HepG2 (cell line): ENCODE measurements around the gene B3GALT6. TPM values are rescaled to one million over a fixed set of nuclear protein-coding genes. Genes with fewer than 3 reads are reported as not detected.
A peak's percentile ranks its signal among the peaks of the same experiment; 100 is the strongest.

Experiments
- ARHGAP35 ChIP-seq: sonication (generic); formaldehyde crosslinking; IDR thresholded peaks from 2 replicates; pipeline ENCODE4 v1.9.0; 2022; ENCODE audit warnings: mild to moderate bottlenecking, inconsistent platforms, moderate library complexity, missing genetic modification reagents, borderline replicate concordance
- BORCS8-MEF2B ChIP-seq: sonication (generic); formaldehyde crosslinking; IDR thresholded peaks from 2 replicates; pipeline ENCODE4 v1.8.0; 2022; ENCODE audit warnings: mild to moderate bottlenecking, missing genetic modification reagents
- CBFB ChIP-seq: sonication (generic); formaldehyde crosslinking; IDR thresholded peaks from 2 replicates; pipeline ENCODE4 v1.4.0; 2020; ENCODE audit warnings: missing genetic modification reagents
- FOXC1 ChIP-seq: sonication (generic); formaldehyde crosslinking; IDR thresholded peaks from 2 replicates; pipeline ENCODE4 v1.8.0; 2022; ENCODE audit warnings: mild to moderate bottlenecking, missing genetic modification reagents, borderline replicate concordance
- FOXJ3 ChIP-seq: sonication (generic); formaldehyde crosslinking; IDR thresholded peaks from 2 replicates; pipeline ENCODE4 v1.4.0; 2020; ENCODE audit warnings: missing genetic modification reagents, mild to moderate bottlenecking, borderline replicate concordance
- IRF2 ChIP-seq: IDR thresholded peaks from 2 replicates; pipeline ENCODE4 v1.6.1; 2018; ENCODE audit warnings: missing genetic modification reagents, missing compliant biosample characterization
- MXD1 ChIP-seq: sonication (generic); formaldehyde crosslinking; IDR thresholded peaks from 2 replicates; pipeline ENCODE4 v1.4.0; 2020; ENCODE audit warnings: mild to moderate bottlenecking, missing genetic modification reagents
- NFATC3 ChIP-seq: sonication (generic); formaldehyde crosslinking; IDR thresholded peaks from 2 replicates; pipeline ENCODE4 v1.5.1; 2020; ENCODE audit warnings: mild to moderate bottlenecking, missing genetic modification reagents
- NFYC ChIP-seq: IDR thresholded peaks from 2 replicates; pipeline ENCODE4 v1.6.1; 2016; ENCODE audit warnings: missing genetic modification reagents, missing compliant biosample characterization
- NR1H2 ChIP-seq: sonication (generic); formaldehyde crosslinking; IDR thresholded peaks from 2 replicates; pipeline ENCODE4 v1.8.1; 2022; ENCODE audit warnings: low read depth, missing genetic modification reagents, borderline replicate concordance
- NR2F1 ChIP-seq, 2 experiments: fragments of 450-650 bp in 1 of 2; formaldehyde crosslinking in 1 of 2; IDR thresholded peaks; 2 replicates each; pipeline versions ENCODE4 v1.5.0 to v1.6.1; 2016 to 2020; ENCODE audit warnings: mild to moderate bottlenecking in 1 of 2, missing compliant biosample characterization in 1 of 2, missing genetic modification reagents in 1 of 2, moderate library complexity in 1 of 2
- SP5 ChIP-seq: IDR thresholded peaks from 2 replicates; pipeline ENCODE4 v1.6.1; 2016; ENCODE audit warnings: low read depth, borderline replicate concordance
- TRIM22 ChIP-seq: fragments of 450-650 bp; IDR thresholded peaks from 2 replicates; pipeline ENCODE4 v1.6.1; 2017
- ZNF282 ChIP-seq: fragments of 450-650 bp; IDR thresholded peaks from 2 replicates; pipeline ENCODE4 v1.6.1; 2018; ENCODE audit not compliant: partially characterized antibody
- ZNF30 ChIP-seq: sonication (generic); formaldehyde crosslinking; IDR thresholded peaks from 2 replicates; pipeline ENCODE4 v1.5.0; 2020; ENCODE audit warnings: mild to moderate bottlenecking, missing genetic modification reagents
- ZNF512B ChIP-seq: sonication (generic); formaldehyde crosslinking; IDR thresholded peaks from 2 replicates; pipeline ENCODE4 v1.5.1; 2020; ENCODE audit warnings: missing genetic modification reagents, mild to moderate bottlenecking, borderline replicate concordance
- ZNF639 ChIP-seq: conservative IDR thresholded peaks from 2 replicates; pipeline ENCODE4 v1.6.1; 2018; ENCODE audit warnings: missing genetic modification reagents
- ZSCAN25 ChIP-seq: sonication (generic); formaldehyde crosslinking; IDR thresholded peaks from 2 replicates; pipeline ENCODE4 v1.8.0; 2022; ENCODE audit warnings: mild to moderate bottlenecking, missing genetic modification reagents
- polyA plus RNA-seq, 8 experiments: library from polyadenylated mRNA; depleted of rRNA in 3 of 8; stranded (reverse) in 7 of 8; unstranded in 1 of 8; fragments of >200 nt; fragmentation: Illumina TruSeq in 4 of 8; extraction: Trizol in 4 of 8; gene quantifications; 2 replicates each; pipeline versions ENCODE4 v1.2.1 to v1.2.3, GENCODE V29; 2011 to 2016; ENCODE audit warnings: low read depth in 4 of 8, missing spikeins in 1 of 8, mixed read lengths in 1 of 8; ENCODE audit not compliant: insufficient read depth in 1 of 8
- total RNA-seq, 5 experiments: library from RNA; depleted of rRNA; stranded (reverse); fragments of >200 nt; fragmentation: Illumina TruSeq; extraction: Trizol; gene quantifications; 2 replicates each; pipeline ENCODE4 v1.2.3, GENCODE V29; 2016; ENCODE audit warnings: low read depth in 1 of 5
- TF ChIP-seq, protein P1 (sequence below): IDR thresholded peaks from 2 replicates; pipeline ENCODE4 v1.6.1; 2012; ENCODE audit warnings: low read depth, low read length, improper control_type of control experiment

Gene B3GALT6
- total and polyA plus RNA-seq, 2 of the 13 experiments (the other 11 are each of a cell fraction or from before 2014, with no cell fraction given), result 3.9 to 14.2 TPM

DNA sequence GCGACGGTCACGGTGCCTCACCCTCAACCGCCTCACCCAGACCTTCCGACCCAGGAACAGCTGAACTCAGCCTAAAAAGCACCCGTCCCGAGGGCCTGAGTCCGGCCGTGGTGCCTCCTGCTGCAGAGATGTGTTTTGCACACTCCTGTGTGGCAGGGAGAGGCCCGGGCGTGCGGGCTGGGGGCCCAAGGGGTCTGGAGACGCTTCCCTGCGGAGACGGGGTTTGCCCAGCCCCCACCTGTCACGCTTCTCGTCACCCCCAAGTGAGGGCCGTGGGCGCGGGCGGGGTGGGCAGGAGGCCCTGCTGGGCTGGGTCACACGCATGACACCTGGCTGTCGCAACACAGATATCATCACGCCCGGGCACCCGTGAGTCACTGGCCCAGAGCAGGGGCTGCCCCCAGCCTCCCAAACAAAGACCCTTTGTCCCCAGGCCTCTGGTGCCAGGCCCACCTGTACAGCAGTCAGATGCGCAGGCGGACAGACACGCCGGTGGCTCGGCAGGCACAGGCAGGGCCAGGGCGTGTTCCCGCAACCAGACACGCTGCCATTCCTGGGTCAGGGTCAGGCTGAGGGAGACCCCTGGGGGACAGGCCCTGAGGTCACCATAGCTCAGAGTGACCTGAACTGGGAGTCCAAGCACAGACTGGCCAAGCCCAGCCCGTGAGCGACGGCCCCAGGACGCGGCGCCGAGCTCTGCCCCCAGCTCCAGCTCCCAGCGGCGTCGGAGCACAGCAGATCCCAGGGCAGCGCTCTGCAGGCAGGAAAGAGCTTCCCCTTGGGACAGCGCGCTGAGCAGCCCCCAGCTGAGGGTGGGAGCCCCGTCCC, 6.1 kb downstream of the B3GALT6 start (continued):
- TF ChIP-seq TRIM22, result no peak
- peak; percentile 80; the same call in 1 of the 2 replicates for TF ChIP-seq ZSCAN25
- TF ChIP-seq CBFB (CRISPR knock-in tag), result peak; percentile 38; the same call in 1 of the 2 replicates
- peak; percentile 87 for TF ChIP-seq MXD1 (CRISPR knock-in tag)
- no peak for TF ChIP-seq FOXJ3 (CRISPR knock-in tag)
- TF ChIP-seq, protein P1, sequence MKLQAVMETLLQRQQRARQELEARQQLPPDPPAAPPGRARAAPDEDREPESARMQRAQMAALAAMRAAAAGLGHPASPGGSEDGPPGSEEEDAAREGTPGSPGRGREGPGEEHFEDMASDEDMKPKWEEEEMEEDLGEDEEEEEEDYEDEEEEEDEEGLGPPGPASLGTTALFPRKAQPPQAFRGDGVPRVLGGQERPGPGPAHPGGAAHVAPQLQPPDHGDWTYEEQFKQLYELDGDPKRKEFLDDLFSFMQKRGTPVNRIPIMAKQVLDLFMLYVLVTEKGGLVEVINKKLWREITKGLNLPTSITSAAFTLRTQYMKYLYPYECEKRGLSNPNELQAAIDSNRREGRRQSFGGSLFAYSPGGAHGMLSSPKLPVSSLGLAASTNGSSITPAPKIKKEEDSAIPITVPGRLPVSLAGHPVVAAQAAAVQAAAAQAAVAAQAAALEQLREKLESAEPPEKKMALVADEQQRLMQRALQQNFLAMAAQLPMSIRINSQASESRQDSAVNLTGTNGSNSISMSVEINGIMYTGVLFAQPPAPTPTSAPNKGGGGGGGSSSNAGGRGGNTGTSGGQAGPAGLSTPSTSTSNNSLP, result no peak
- TF ChIP-seq SP5 (CRISPR knock-in tag), result peak; percentile 50
- no peak for TF ChIP-seq NFATC3 (CRISPR knock-in tag)
- no peak for TF ChIP-seq NR1H2 (CRISPR knock-in tag)
- TF ChIP-seq NR2F1 (CRISPR knock-in tag; IDR thresholded peaks at IDR 0.05), result peak; percentile 21 to 70; a peak in 2 of 4 replicates
- TF ChIP-seq ZNF282, result no peak
- TF ChIP-seq BORCS8-MEF2B (CRISPR knock-in tag), result no peak
- no peak for TF ChIP-seq ZNF639 (CRISPR knock-in tag)
- no peak for TF ChIP-seq NFYC (CRISPR knock-in tag)
- TF ChIP-seq FOXC1 (CRISPR knock-in tag), result peak; percentile 34
- no peak; the same call in none of the 2 replicates for TF ChIP-seq IRF2 (CRISPR knock-in tag)
- 0 out of 2 replicates have a peak, but pooled peaks have one; percentile 15 for TF ChIP-seq ARHGAP35
- no peak for TF ChIP-seq ZNF512B (CRISPR knock-in tag)
- TF ChIP-seq ZNF30, result no peak
